B cell (primary cell): ENCODE results near the gene NR3C2. TPM values are rescaled to one million over a fixed set of nuclear protein-coding genes. Genes with fewer than 3 reads are reported as not detected.
A peak's percentile ranks its signal among the peaks of the same experiment; 100 is the strongest.

Source experiments
- ATAC-seq: fragments of 200-7000 bp; cut with Tn5 transposase; one replicate; pipeline ENCODE4 v1.10.0; 2021; ENCODE audit warnings: low read depth, mild to moderate bottlenecking, moderate number of reproducible peaks, moderate library complexity
- CTCF ChIA-PET: fragments of 350-600 bp; sonication (Branson Sonifier 250); formaldehyde crosslinking; loops from one replicate; lab custom pipeline; 2021; ENCODE audit warnings: antibody characterized with exemption, inconsistent platforms; lab: Charles Lee
- POLR2A ChIA-PET: fragments of 350-600 bp; sonication (Branson Sonifier 250); formaldehyde crosslinking; loops from one replicate; lab custom pipeline; 2021; ENCODE audit warnings: antibody characterized with exemption; lab: Charles Lee
- DNase-seq: peaks from one replicate; pipeline ENCODE4 v3.0.0; 2013
- H2AFZ ChIP-seq: 2 replicates; pipeline ENCODE4 v1.6.1; 2012; ENCODE audit warnings: mild to moderate bottlenecking, low read depth, low read length; ENCODE audit not compliant: insufficient read depth, poor library complexity, severe bottlenecking
- H3K27ac ChIP-seq, 2 donors: 1 replicate in 1 of 2; 2 replicates in 1 of 2; pipeline ENCODE4 v1.5.1; 2012 to 2013; ENCODE audit warnings: low read length in 2 of 2, mild to moderate bottlenecking in 2 of 2, moderate library complexity in 1 of 2
- H3K27me3 ChIP-seq, 4 experiments: fragments of 200-600 bp in 1 of 4; sonication (generic) in 1 of 4; replicated peaks in 1 of 4; 1 replicate in 2 of 4; 2 replicates in 2 of 4; pipeline versions ENCODE4 v1.6.1 to v1.7.0; 2013 to 2016; ENCODE audit warnings: low read length in 3 of 4, mild to moderate bottlenecking in 2 of 4, mixed read lengths in 1 of 4, moderate library complexity in 1 of 4; ENCODE audit not compliant: insufficient read depth in 4 of 4, control insufficient read depth in 3 of 4; ENCODE audit errors: control extremely low read depth in 1 of 4
- H3K36me3 ChIP-seq, 2 experiments: replicated peaks in 1 of 2; 1 replicate in 1 of 2; 2 replicates in 1 of 2; pipeline versions ENCODE4 v1.6.1 to v1.7.1; 2013; ENCODE audit warnings: low read length in 1 of 2; ENCODE audit not compliant: insufficient read depth in 2 of 2, control insufficient read depth in 1 of 2; ENCODE audit errors: control extremely low read depth in 1 of 2, extremely low read depth in 1 of 2
- H3K4me1 ChIP-seq, 2 donors: fragments of 200-600 bp in 1 of 2; sonication (generic) in 1 of 2; 1 replicate in 1 of 2; 2 replicates in 1 of 2; pipeline versions ENCODE4 v1.5.1 to v1.6.1; 2013 to 2017; ENCODE audit warnings: low read length in 2 of 2; ENCODE audit not compliant: control insufficient read depth in 2 of 2, insufficient read depth in 2 of 2
- H3K4me2 ChIP-seq: replicated peaks from 2 replicates; pipeline ENCODE3; 2012; ENCODE audit warnings: mild to moderate bottlenecking, low read depth, low read length; ENCODE audit not compliant: poor library complexity, severe bottlenecking
- H3K4me3 ChIP-seq, 5 experiments: fragments of 200-600 bp in 1 of 5; sonication (generic) in 1 of 5; 1 replicate in 3 of 5; 2 replicates in 2 of 5; pipeline versions ENCODE4 v1.5.1 to v1.7.0; 2011 to 2016; ENCODE audit warnings: low read length in 4 of 5, mild to moderate bottlenecking in 4 of 5, low read depth in 2 of 5, control low read depth in 1 of 5, moderate library complexity in 1 of 5; ENCODE audit not compliant: insufficient read depth in 1 of 5; ENCODE audit errors: control extremely low read depth in 1 of 5, extremely low read depth in 1 of 5
- H3K79me2 ChIP-seq: fragments of 200-600 bp; sonication (generic); one replicate; pipeline ENCODE4 v1.6.0; 2016; ENCODE audit warnings: low read length; ENCODE audit not compliant: control insufficient read depth, insufficient read depth
- H3K9ac ChIP-seq: fragments of 200-600 bp; sonication (generic); 2 replicates; pipeline ENCODE4 v1.6.1; 2017; ENCODE audit warnings: mild to moderate bottlenecking, low read length, moderate library complexity
- H3K9me3 ChIP-seq, 3 donors: one replicate each; pipeline versions ENCODE4 v1.6.1 to v1.7.1; 2013; ENCODE audit warnings: low read length in 2 of 3; ENCODE audit not compliant: control insufficient read depth in 2 of 3, insufficient read depth in 1 of 3; ENCODE audit errors: control extremely low read depth in 1 of 3
- H4K20me1 ChIP-seq: 2 replicates; pipeline ENCODE4 v1.6.0; 2012; ENCODE audit warnings: mild to moderate bottlenecking, low read length; ENCODE audit not compliant: insufficient read depth, control insufficient read depth, poor library complexity, severe bottlenecking
- H3K27ac Mint-ChIP-seq: one replicate; pipeline ENCODE4 v1.8.0; 2021; ENCODE audit warnings: mixed read lengths
- H3K27me3 Mint-ChIP-seq: one replicate; pipeline ENCODE4 v1.8.0; 2021; ENCODE audit warnings: mixed read lengths
- H3K4me1 Mint-ChIP-seq: one replicate; pipeline ENCODE4 v1.8.0; 2021; ENCODE audit warnings: mixed read lengths
- H3K4me3 Mint-ChIP-seq: one replicate; pipeline ENCODE4 v1.8.0; 2021; ENCODE audit warnings: mixed read lengths
- H3K9me3 Mint-ChIP-seq: one replicate; pipeline ENCODE4 v1.8.0; 2022; ENCODE audit warnings: mixed read lengths; ENCODE audit not compliant: insufficient read depth
- EZH2 ChIP-seq: IDR thresholded peaks from 2 replicates; pipeline ENCODE4 v1.6.1; 2012; ENCODE audit warnings: borderline replicate concordance, low read depth, mild to moderate bottlenecking, moderate library complexity, low read length; ENCODE audit not compliant: insufficient read depth, poor library complexity, severe bottlenecking
- WGBS: methylation state at CpG from one replicate; pipeline ENCODE4 v1.1.5; 2013; ENCODE audit warnings: missing lambda C conversion rate; ENCODE audit not compliant: insufficient coverage; 5-methylcytosine and 5-hydroxymethylcytosine counted together
- intact Hi-C: fragments of 100-400 bp; cut with micrococcal nuclease; formaldehyde crosslinking; loops from one replicate; pipeline ENCODE4 v1.10.0; 2022
- polyA plus RNA-seq: library from polyadenylated mRNA; depleted of rRNA; stranded (reverse); fragments of >200 nt; gene quantifications from 2 replicates; pipeline ENCODE4 v1.2.3, GENCODE V29; 2012
- total RNA-seq, 2 donors: library from RNA; stranded (reverse); fragments of 120-200 nt in 1 of 2; gene quantifications; 1 replicate in 1 of 2; 2 replicates in 1 of 2; pipeline versions ENCODE4 v1.2.3 to v1.2.4, GENCODE V29; 2013 to 2022
- TF ChIP-seq, protein P1 (sequence below): fragments of 200-600 bp; IDR thresholded peaks from one replicate; pipeline ENCODE4 v1.8.0; 2022; ENCODE audit warnings: antibody characterized with exemption, mild to moderate bottlenecking

Gene NR3C2
- total and polyA plus RNA-seq, 2 donors (not counting 1 experiment from before 2014, with no cell fraction given), result 6.7 to 19.3 TPM

GRCh38 chr4:148380291-148380690 lies 61.9 kb downstream of the NR3C2 start:
- Histone ChIP-seq H2AFZ (no peak overlapping the region), H3K27me3 (no peaks in the 10 kb centered on the region), H3K9ac (no peak overlapping the region), H3K79me2 (no peaks in the 10 kb centered on the region), H3K36me3 (no peaks in the 10 kb centered on the region), H3K9me3 (peaks cover 0 to 1% (median 0%) of the 10 kb centered on the region in 3 donors), H3K4me2 (no peak overlapping the region), H3K27ac (no peak overlapping the region), H3K4me1 (peaks cover 0 to 9% of the 10 kb centered on the region in 2 donors), H4K20me1 (no peaks in the 10 kb centered on the region), H3K4me3 (no peak overlapping the region)
- H3K4me3 Mint-ChIP-seq, result no peak overlapping the region
- CTCF ChIA-PET, result no interaction called here
- no peak overlapping the region for H3K27ac Mint-ChIP-seq
- H3K27me3 Mint-ChIP-seq, result no peaks in the 10 kb centered on the region
- peaks cover 5% of the 10 kb centered on the region for H3K9me3 Mint-ChIP-seq
- intact Hi-C loops, result no loop called here
- DNase-seq (no peak), ATAC-seq (no peak)
- no CpG with 5 or more reads among the region's 4 CpGs for WGBS
- POLR2A ChIA-PET, result no interaction called here
- peaks cover 9% of the 10 kb centered on the region for H3K4me1 Mint-ChIP-seq
- TF ChIP-seq, protein P1, sequence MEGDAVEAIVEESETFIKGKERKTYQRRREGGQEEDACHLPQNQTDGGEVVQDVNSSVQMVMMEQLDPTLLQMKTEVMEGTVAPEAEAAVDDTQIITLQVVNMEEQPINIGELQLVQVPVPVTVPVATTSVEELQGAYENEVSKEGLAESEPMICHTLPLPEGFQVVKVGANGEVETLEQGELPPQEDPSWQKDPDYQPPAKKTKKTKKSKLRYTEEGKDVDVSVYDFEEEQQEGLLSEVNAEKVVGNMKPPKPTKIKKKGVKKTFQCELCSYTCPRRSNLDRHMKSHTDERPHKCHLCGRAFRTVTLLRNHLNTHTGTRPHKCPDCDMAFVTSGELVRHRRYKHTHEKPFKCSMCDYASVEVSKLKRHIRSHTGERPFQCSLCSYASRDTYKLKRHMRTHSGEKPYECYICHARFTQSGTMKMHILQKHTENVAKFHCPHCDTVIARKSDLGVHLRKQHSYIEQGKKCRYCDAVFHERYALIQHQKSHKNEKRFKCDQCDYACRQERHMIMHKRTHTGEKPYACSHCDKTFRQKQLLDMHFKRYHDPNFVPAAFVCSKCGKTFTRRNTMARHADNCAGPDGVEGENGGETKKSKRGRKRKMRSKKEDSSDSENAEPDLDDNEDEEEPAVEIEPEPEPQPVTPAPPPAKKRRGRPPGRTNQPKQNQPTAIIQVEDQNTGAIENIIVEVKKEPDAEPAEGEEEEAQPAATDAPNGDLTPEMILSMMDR, result no peak
- TF ChIP-seq EZH2, result no peak

- peak overlapping the region; percentile 52 for H3K4me2 ChIP-seq
- no peaks in the 10 kb centered on the region for H4K20me1 ChIP-seq
- H3K79me2 ChIP-seq, result no peaks in the 10 kb centered on the region
- peaks cover 7% of the 10 kb centered on the region for H3K4me1 Mint-ChIP-seq
- no peak for TF ChIP-seq EZH2
- TF ChIP-seq, protein P1, result no peak
- H3K9me3 ChIP-seq, result peaks cover 0 to 1% (median 0%) of the 10 kb centered on the region in 3 donors
- H2AFZ ChIP-seq, result peak overlapping the region; percentile 44
- H3K27me3 Mint-ChIP-seq, result no peaks in the 10 kb centered on the region
- H3K27ac ChIP-seq, result peak overlapping the region in 1 of 2 donors; percentile 39
- DNase-seq, result peak; percentile 21
- H3K9ac ChIP-seq, result peak overlapping the region; percentile 47
- H3K4me3 ChIP-seq, result peak overlapping the region in 3 of 5 experiments; percentile 23 to 55 (median 31)
- POLR2A ChIA-PET, result interaction anchor here (0.5 kb wide), 1 partner anchor 60 kb away, joined by 3 read pairs; no protein-coding TSS in a partner anchor
- H3K9me3 Mint-ChIP-seq, result peaks cover 2% of the 10 kb centered on the region
- H3K36me3 ChIP-seq, result no peaks in the 10 kb centered on the region
- 0% methylated on average over 1 of the region's 3 CpGs for WGBS
- no peaks in the 10 kb centered on the region for H3K27me3 ChIP-seq
- H3K4me3 Mint-ChIP-seq, result peak overlapping the region; percentile 50
- CTCF ChIA-PET, result no interaction called here
- H3K27ac Mint-ChIP-seq, result peak overlapping the region; percentile 1
- no peak for ATAC-seq
- peaks cover 0 to 9% of the 10 kb centered on the region in 2 donors for H3K4me1 ChIP-seq
- intact Hi-C loops, result no loop called here
These were observed 66.1 kb downstream of the NR3C2 start for GRCh38 chr4:148376151-148376550.
